ENCODE results near the gene SLC9A9. TPM values are rescaled to one million over a fixed set of nuclear protein-coding genes. Genes with fewer than 3 reads are reported as not detected.

The SLC9A9 gene
- total RNA-seq, 2 experiments from 2014 or later = 1.3 to 1.6 TPM

- Mint-ChIP-seq H3K36me3 (peaks cover 3% of the 10 kb centered on the region), H3K9me3 (no peaks in the 10 kb centered on the region), H3K4me1 (ENCODE audit: low read depth) (no peaks in the 10 kb centered on the region), H3K27me3 (no peaks in the 10 kb centered on the region), H3K4me3 (no peak overlapping the region), H3K27ac (no peak overlapping the region)
- intact Hi-C loops (cut with micrococcal nuclease) = no loop called here
- no peak for DNase-seq
- POLR2A ChIA-PET = no interaction called here
- CTCF ChIA-PET = no interaction called here
Measured at GRCh38 chr3:143266927-143267326, 581.3 kb downstream of the SLC9A9 start.

- no peak overlapping the region for H3K27ac Mint-ChIP-seq
- no peak overlapping the region for H3K4me3 Mint-ChIP-seq
- peaks cover 3% of the 10 kb centered on the region for H3K36me3 Mint-ChIP-seq
- DNase-seq = no peak
- CTCF ChIA-PET = no interaction called here
- H3K27me3 Mint-ChIP-seq = no peaks in the 10 kb centered on the region
- no peaks in the 10 kb centered on the region for H3K4me1 Mint-ChIP-seq (ENCODE audit: low read depth)
- intact Hi-C loops (cut with micrococcal nuclease) = no loop called here
- H3K9me3 Mint-ChIP-seq = no peaks in the 10 kb centered on the region
- POLR2A ChIA-PET = no interaction called here
Measured at GRCh38 chr3:143266511-143266910, 581.8 kb downstream of the SLC9A9 start.

DNA sequence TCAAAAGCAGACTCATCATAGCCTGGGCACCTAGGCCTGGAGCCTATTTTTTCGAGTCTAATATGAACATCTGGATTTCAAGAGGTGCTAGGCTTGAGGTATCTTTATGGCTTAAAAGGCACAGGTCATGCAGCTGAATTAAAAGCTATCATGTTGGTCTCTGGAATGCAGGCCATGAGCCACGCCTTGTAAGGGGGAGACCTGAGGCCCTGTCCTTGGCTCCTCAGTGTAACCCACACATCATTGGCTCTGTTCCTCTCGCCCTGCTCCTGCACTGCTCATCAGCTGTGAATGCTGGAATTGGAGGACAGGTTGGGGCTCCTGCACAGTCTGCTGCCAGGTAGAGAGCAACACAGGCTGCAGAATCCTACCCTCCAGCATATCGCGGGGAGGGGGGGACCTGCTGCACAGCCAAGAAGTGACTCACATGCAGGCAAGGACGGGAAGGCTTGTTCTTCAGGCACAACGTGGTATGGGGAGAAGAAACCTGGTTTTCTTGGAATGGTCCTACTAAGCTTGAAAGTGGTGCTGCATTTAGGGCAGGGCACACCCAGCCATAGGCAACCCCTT lies 582.7 kb downstream of the SLC9A9 start:
- ChIA-PET POLR2A (no interaction called here), CTCF (no interaction called here)
- no peaks in the 10 kb centered on the region for H3K27me3 Mint-ChIP-seq
- no peaks in the 10 kb centered on the region for H3K9me3 Mint-ChIP-seq
- intact Hi-C loops (cut with micrococcal nuclease) = no loop called here
- no peak for DNase-seq
- no peak overlapping the region for H3K4me3 Mint-ChIP-seq
- H3K27ac Mint-ChIP-seq = no peak overlapping the region
- no peaks in the 10 kb centered on the region for H3K4me1 Mint-ChIP-seq (ENCODE audit: low read depth)
- peaks cover 3% of the 10 kb centered on the region for H3K36me3 Mint-ChIP-seq

DNA sequence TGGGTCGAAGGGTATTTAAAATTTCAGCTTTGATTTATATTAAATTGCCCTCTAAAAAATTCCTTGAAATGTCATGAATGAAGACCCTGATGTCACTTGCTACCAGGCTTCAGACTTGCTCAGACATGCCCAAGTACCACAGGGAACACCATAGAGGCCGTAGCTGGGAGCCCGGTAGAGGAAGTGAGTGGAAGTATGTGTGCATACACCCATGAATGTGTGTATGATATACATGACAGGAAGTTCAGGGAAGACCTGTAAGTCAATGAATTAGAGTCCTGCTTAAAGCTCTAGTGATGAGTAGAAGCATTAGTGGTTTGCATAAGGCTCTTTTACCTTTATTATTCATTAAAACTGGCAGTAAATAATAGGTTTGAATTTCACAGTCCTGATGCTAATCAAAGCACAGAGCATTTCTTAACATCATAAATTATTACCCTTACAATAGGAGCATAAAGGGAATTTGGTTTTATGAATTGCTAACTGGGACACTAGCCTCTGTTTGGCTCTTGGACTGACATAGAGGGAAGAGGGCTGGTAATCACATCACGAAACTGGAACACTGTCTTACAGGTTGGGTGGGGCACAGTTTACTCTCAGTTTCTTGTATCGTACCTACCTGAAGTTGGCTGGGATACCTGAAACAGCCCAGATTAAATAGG lies 584.3 kb downstream of the SLC9A9 start:
- H3K9me3 Mint-ChIP-seq = no peaks in the 10 kb centered on the region
- DNase-seq = no peak
- H3K4me3 Mint-ChIP-seq = no peak overlapping the region
- no peaks in the 10 kb centered on the region for H3K4me1 Mint-ChIP-seq (ENCODE audit: low read depth)
- no peaks in the 10 kb centered on the region for H3K27me3 Mint-ChIP-seq
- POLR2A ChIA-PET = interaction anchor here (0.8 kb wide), 1 partner anchor 35 kb away, joined by 4 read pairs; no protein-coding TSS in a partner anchor
- H3K27ac Mint-ChIP-seq = no peak overlapping the region
- H3K36me3 Mint-ChIP-seq = peaks cover 3% of the 10 kb centered on the region
- CTCF ChIA-PET = no interaction called here
- intact Hi-C loops (cut with micrococcal nuclease) = no loop called here

GRCh38 chr3:143261848-143262247 lies 586.4 kb downstream of the SLC9A9 start:
- no peaks in the 10 kb centered on the region for H3K4me1 Mint-ChIP-seq (ENCODE audit: low read depth)
- H3K27ac Mint-ChIP-seq = no peak overlapping the region
- H3K4me3 Mint-ChIP-seq = no peak overlapping the region
- POLR2A ChIA-PET = no interaction called here
- H3K9me3 Mint-ChIP-seq = no peaks in the 10 kb centered on the region
- intact Hi-C loops (cut with micrococcal nuclease) = no loop called here
- H3K36me3 Mint-ChIP-seq = peaks cover 3% of the 10 kb centered on the region
- no peaks in the 10 kb centered on the region for H3K27me3 Mint-ChIP-seq
- DNase-seq = no peak
- CTCF ChIA-PET = no interaction called here

DNA sequence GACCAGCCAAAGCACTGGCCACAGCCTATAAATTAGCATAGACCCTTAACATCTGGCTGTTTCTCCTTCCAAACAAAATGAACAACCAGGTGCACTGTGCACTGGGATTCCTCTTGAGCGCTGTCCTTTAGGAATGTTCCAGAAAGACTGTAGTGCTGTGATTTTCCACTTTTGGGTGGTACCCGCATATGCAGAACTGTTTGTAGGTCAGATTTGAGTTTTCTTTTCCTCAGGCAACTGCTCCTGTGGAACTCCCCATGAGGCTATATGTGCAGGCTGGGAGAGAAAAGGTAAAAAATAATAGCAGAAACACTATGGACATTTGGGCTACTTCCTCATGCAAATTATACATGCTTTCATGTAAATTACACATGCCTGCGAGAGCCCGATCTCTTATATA lies 589.6 kb downstream of the SLC9A9 start:
- ChIA-PET POLR2A (no interaction called here), CTCF (no interaction called here)
- no peaks in the 10 kb centered on the region for H3K4me1 Mint-ChIP-seq (ENCODE audit: low read depth)
- no peaks in the 10 kb centered on the region for H3K9me3 Mint-ChIP-seq
- H3K4me3 Mint-ChIP-seq = no peak overlapping the region
- DNase-seq = no peak
- H3K27ac Mint-ChIP-seq = no peak overlapping the region
- H3K36me3 Mint-ChIP-seq = no peaks in the 10 kb centered on the region
- H3K27me3 Mint-ChIP-seq = no peaks in the 10 kb centered on the region
- intact Hi-C loops (cut with micrococcal nuclease) = no loop called here

- no peak overlapping the region for H3K4me3 Mint-ChIP-seq
- no peak overlapping the region for H3K27ac Mint-ChIP-seq
- no peaks in the 10 kb centered on the region for H3K4me1 Mint-ChIP-seq (ENCODE audit: low read depth)
- no peak for DNase-seq
- ChIA-PET CTCF (no interaction called here), POLR2A (no interaction called here)
- no peaks in the 10 kb centered on the region for H3K36me3 Mint-ChIP-seq
- H3K9me3 Mint-ChIP-seq = no peaks in the 10 kb centered on the region
- H3K27me3 Mint-ChIP-seq = no peaks in the 10 kb centered on the region
- intact Hi-C loops (cut with micrococcal nuclease) = no loop called here
Measured at GRCh38 chr3:143256416-143256815, 591.9 kb downstream of the SLC9A9 start.

GRCh38 chr3:143255739-143256138 lies 592.5 kb downstream of the SLC9A9 start:
- intact Hi-C loops (cut with micrococcal nuclease) = no loop called here
- no peaks in the 10 kb centered on the region for H3K36me3 Mint-ChIP-seq
- ChIA-PET POLR2A (no interaction called here), CTCF (no interaction called here)
- no peak overlapping the region for H3K4me3 Mint-ChIP-seq
- H3K9me3 Mint-ChIP-seq = no peaks in the 10 kb centered on the region
- DNase-seq = no peak
- H3K27me3 Mint-ChIP-seq = no peaks in the 10 kb centered on the region
- H3K4me1 Mint-ChIP-seq (ENCODE audit: low read depth) = no peaks in the 10 kb centered on the region
- no peak overlapping the region for H3K27ac Mint-ChIP-seq

GRCh38 chr3:143252931-143253330 lies 595.3 kb downstream of the SLC9A9 start:
- DNase-seq = no peak
- intact Hi-C loops (cut with micrococcal nuclease) = no loop called here
- no peaks in the 10 kb centered on the region for H3K36me3 Mint-ChIP-seq

DNA sequence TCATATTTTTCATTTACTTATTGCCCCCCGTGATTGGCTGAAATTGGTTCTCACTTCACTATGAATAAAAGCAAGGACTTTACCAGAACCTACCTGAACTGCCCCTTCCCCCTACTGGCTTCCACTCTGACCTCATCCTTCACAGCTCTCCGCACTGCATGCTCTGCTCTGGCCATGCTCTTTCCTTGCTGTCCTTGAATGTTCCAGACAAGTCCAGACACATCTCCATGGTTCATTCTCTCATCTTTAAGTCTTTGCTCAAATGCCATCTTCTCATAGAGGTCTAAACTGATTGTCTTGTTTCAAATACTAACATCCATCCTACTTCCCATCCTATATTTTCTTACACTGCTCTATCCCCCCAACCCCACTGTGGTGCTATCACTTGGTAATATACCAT lies 599.3 kb downstream of the SLC9A9 start:
- Mint-ChIP-seq H3K9me3 (no peaks in the 10 kb centered on the region), H3K4me1 (ENCODE audit: low read depth) (no peaks in the 10 kb centered on the region), H3K4me3 (no peak overlapping the region), H3K36me3 (no peaks in the 10 kb centered on the region), H3K27me3 (no peaks in the 10 kb centered on the region), H3K27ac (no peak overlapping the region)
- CTCF ChIA-PET = no interaction called here
- DNase-seq = no peak
- POLR2A ChIA-PET = no interaction called here
- intact Hi-C loops (cut with micrococcal nuclease) = no loop called here

More at GRCh38 chr3:143252931-143253330, 595.3 kb downstream of the SLC9A9 start:
- Mint-ChIP-seq H3K4me3 (no peak overlapping the region), H3K4me1 (ENCODE audit: low read depth) (no peaks in the 10 kb centered on the region), H3K9me3 (no peaks in the 10 kb centered on the region), H3K27ac (no peak overlapping the region), H3K27me3 (no peaks in the 10 kb centered on the region)
- CTCF ChIA-PET = no interaction called here
- POLR2A ChIA-PET = no interaction called here

- intact Hi-C loops (cut with micrococcal nuclease) = no loop called here
- DNase-seq = no peak
- Mint-ChIP-seq H3K4me3 (no peak overlapping the region), H3K27me3 (no peaks in the 10 kb centered on the region), H3K4me1 (ENCODE audit: low read depth) (no peaks in the 10 kb centered on the region), H3K36me3 (no peaks in the 10 kb centered on the region), H3K27ac (no peak overlapping the region), H3K9me3 (no peaks in the 10 kb centered on the region)
- POLR2A ChIA-PET = no interaction called here
- CTCF ChIA-PET = interaction anchor here (1.0 to 1.3 kb wide), 2 partner anchors 126 to 187 kb away, joined by 4 to 5 read pairs; no protein-coding TSS in a partner anchor
Measured at GRCh38 chr3:143247073-143247472, 601.2 kb downstream of the SLC9A9 start.

- H3K4me3 Mint-ChIP-seq = no peak overlapping the region
- ChIA-PET POLR2A (no interaction called here), CTCF (interaction anchor here (1.0 kb wide), 1 partner anchor 9 kb away, joined by 3 read pairs; no protein-coding TSS in a partner anchor)
- H3K36me3 Mint-ChIP-seq = no peaks in the 10 kb centered on the region
- no peak overlapping the region for H3K27ac Mint-ChIP-seq
- no peaks in the 10 kb centered on the region for H3K9me3 Mint-ChIP-seq
- H3K4me1 Mint-ChIP-seq (ENCODE audit: low read depth) = no peaks in the 10 kb centered on the region
- intact Hi-C loops (cut with micrococcal nuclease) = no loop called here
- DNase-seq = no peak
- H3K27me3 Mint-ChIP-seq = no peaks in the 10 kb centered on the region
Measured at GRCh38 chr3:143245692-143246091, 602.6 kb downstream of the SLC9A9 start.

DNA sequence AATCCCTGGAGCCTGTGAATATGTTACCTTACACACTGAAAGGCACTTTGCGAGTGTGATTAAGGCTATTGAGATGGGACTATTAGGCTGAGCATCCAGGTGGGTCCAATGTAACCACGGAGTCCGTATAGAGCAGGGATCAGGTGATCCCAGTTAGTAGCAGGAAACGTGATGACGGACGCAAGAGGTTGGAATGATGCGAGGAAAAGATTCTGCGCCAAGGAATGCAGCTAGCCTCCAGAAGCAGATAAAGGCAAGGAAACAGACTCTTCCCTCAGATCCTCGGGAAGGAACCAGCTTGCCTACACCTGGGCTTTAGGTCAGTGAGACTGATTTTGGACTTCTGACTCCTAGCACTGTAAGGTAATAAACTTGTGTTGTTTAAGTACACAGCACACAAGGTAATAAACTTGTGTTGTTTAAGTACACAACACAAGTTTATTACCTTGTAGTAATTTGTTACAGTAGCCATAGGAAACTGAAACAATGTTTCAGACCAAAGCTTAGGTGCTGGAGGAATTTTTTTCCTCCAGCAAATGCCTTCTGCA lies 603.7 kb downstream of the SLC9A9 start:
- CTCF ChIA-PET = no interaction called here

More for the DNA sequence above, 603.7 kb downstream of the SLC9A9 start:
- Mint-ChIP-seq H3K4me3 (no peak overlapping the region), H3K36me3 (no peaks in the 10 kb centered on the region), H3K4me1 (ENCODE audit: low read depth) (no peaks in the 10 kb centered on the region), H3K27ac (no peak overlapping the region), H3K27me3 (no peaks in the 10 kb centered on the region), H3K9me3 (no peaks in the 10 kb centered on the region)
- no peak for DNase-seq
- POLR2A ChIA-PET = no interaction called here
- intact Hi-C loops (cut with micrococcal nuclease) = no loop called here
